Large intestine (tissue), 3 donors: ENCODE data around the gene KRT77. TPM values are rescaled to one million over a fixed set of nuclear protein-coding genes. Genes with fewer than 3 reads are reported as not detected.

ENCODE experiments used
- DNase-seq, 2 donors: peaks; one replicate each; pipeline versions ENCODE4 v3.0.0 to v3.0.0-alpha.2; 2013
- H3K27ac ChIP-seq: one replicate; pipeline ENCODE4 v1.5.1; 2013; ENCODE audit warnings: low read length
- H3K27me3 ChIP-seq: 2 replicates; pipeline ENCODE4 v1.6.1; 2013; ENCODE audit warnings: low read length; ENCODE audit not compliant: control insufficient read depth, insufficient read depth
- H3K36me3 ChIP-seq: 2 replicates; pipeline ENCODE4 v1.6.1; 2013; ENCODE audit warnings: low read length; ENCODE audit not compliant: control insufficient read depth, insufficient read depth
- H3K4me1 ChIP-seq: one replicate; pipeline ENCODE4 v1.6.1; 2013; ENCODE audit warnings: low read length; ENCODE audit not compliant: control insufficient read depth, insufficient read depth
- H3K4me3 ChIP-seq: one replicate; pipeline ENCODE4 v1.5.1; 2013; ENCODE audit warnings: low read length
- H3K9me3 ChIP-seq: one replicate; pipeline ENCODE4 v1.6.1; 2013; ENCODE audit warnings: mild to moderate bottlenecking, low read depth, low read length, moderate library complexity; ENCODE audit not compliant: control insufficient read depth
- WGBS: methylation state at CpG from one replicate; pipeline ENCODE4 v1.1.5; 2013; ENCODE audit warnings: low lambda C conversion rate; ENCODE audit not compliant: insufficient coverage; 5-methylcytosine and 5-hydroxymethylcytosine counted together
- polyA plus RNA-seq: library from polyadenylated mRNA; unstranded; fragments of 120-200 nt; gene quantifications from one replicate; pipeline ENCODE4 v1.2.1, GENCODE V29; 2013

The KRT77 gene
- polyA plus RNA-seq, 1 donor = 0.42 TPM

DNA sequence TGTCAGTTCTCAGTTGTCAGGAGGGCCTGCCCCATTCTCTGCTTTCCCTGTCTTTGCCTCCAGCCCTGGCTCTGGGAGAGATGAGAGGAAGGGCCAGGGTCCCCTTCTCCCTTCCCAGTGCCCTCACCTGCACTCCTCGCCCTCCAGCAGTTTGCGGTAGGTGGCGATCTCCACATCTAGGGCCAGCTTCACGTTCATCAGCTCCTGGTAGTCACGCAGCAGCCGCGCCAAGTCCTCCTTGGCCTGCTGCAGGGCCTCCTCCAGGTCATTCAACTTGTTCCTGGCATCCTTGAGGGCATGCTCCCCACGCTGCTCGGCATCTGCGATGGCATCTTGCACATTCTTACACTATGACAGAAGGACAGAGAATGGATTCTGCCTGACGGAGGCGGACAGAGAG lies 56.7 kb downstream of the KRT77 start:
- Histone ChIP-seq H3K4me1 (peaks cover 22% of the 10 kb centered on the region), H3K9me3 (peaks cover 4% of the 10 kb centered on the region), H3K36me3 (no peaks in the 10 kb centered on the region), H3K27ac (peak overlapping the region; percentile 76), H3K27me3 (peaks cover 4% of the 10 kb centered on the region), H3K4me3 (no peak overlapping the region)
- no peak for DNase-seq
- WGBS = no CpG with 5 or more reads among the region's 12 CpGs

DNA sequence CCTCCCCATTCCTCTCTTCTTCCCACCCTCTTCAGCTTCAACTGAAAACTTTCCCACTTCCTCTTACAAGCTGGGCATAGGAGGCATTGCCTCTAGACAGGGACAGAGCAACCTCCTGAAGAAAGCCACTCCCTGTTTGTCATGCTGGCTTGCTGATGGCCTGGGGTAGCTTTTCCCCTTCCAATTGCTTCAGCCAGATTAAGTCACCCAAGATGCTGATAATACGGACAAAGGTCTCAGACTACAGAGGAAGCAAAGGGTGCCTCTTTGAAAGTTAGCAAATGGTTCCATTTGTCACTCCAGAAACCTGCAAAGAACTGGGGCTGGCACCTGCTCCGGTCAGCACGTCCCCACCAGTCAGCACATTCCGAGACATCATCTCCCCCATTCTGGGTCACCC lies 57.3 kb downstream of the KRT77 start:
- peaks cover 4% of the 10 kb centered on the region for H3K27me3 ChIP-seq
- H3K9me3 ChIP-seq = peaks cover 3% of the 10 kb centered on the region
- H3K27ac ChIP-seq = peak overlapping the region; percentile 76
- 0% methylated on average over 1 of the region's 4 CpGs for WGBS
- no peaks in the 10 kb centered on the region for H3K36me3 ChIP-seq
- H3K4me3 ChIP-seq = no peak overlapping the region
- DNase-seq = peak; percentile 85 to 96
- H3K4me1 ChIP-seq = peaks cover 22% of the 10 kb centered on the region

DNA sequence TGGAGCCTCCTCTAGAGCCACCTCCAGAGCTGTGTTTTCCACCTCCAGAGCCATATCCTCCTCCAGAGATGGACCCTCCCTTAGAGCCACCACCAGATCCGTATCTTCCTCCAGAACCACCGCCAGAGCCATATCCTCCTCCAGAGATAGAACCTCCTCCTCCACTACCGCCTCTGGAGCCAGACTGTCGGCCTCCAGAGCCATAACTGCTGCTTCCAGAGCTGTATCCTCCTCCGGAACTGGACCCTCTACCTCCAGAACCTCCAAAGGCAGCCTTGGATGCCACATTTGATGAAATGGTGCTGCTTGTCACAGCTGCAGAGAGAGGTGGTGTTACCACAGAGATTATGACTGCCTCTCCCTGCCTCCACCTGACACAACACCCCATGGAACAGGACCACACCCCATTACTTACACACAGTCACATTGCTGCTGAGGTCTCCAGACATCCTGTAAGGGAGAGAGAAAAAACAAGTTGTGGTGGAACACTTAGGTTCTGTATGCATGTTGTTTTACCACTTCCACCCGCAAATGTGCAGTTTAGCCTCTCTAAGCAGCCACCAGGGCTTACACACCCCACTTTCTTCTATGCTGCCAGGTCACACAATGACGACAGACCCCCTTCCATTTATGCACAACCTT lies 58.1 kb downstream of the KRT77 start:
- no CpG with 5 or more reads among the region's 7 CpGs for WGBS
- Histone ChIP-seq H3K4me1 (peaks cover 22% of the 10 kb centered on the region), H3K9me3 (peaks cover 3% of the 10 kb centered on the region), H3K4me3 (no peak overlapping the region), H3K27me3 (peaks cover 4% of the 10 kb centered on the region), H3K36me3 (no peaks in the 10 kb centered on the region), H3K27ac (peak overlapping the region; percentile 76)
- peak; percentile 58 to 79 for DNase-seq

DNA sequence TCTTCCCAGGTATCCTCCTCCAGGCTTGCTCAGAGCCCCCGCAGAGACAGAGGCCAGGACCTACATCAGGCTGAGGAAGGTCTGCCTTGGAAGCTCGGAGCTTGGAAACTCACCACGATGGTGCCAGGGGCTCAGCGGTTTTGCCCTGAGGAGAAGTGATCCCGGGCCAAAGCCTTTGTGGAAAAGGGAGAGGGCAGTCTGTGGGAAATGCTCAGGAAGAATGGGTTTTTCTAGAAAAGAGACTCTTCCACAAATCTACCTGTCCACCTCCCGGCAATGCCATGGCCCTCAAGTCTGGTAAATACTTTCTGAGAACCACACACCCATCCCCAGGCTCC lies 59.3 kb downstream of the KRT77 start:
- Histone ChIP-seq H3K4me1 (peaks cover 22% of the 10 kb centered on the region), H3K36me3 (no peaks in the 10 kb centered on the region), H3K9me3 (peaks cover 3% of the 10 kb centered on the region), H3K4me3 (no peak overlapping the region), H3K27ac (no peak overlapping the region), H3K27me3 (peaks cover 6% of the 10 kb centered on the region)
- no CpG with 5 or more reads among the region's 6 CpGs for WGBS
- no peak for DNase-seq

DNA sequence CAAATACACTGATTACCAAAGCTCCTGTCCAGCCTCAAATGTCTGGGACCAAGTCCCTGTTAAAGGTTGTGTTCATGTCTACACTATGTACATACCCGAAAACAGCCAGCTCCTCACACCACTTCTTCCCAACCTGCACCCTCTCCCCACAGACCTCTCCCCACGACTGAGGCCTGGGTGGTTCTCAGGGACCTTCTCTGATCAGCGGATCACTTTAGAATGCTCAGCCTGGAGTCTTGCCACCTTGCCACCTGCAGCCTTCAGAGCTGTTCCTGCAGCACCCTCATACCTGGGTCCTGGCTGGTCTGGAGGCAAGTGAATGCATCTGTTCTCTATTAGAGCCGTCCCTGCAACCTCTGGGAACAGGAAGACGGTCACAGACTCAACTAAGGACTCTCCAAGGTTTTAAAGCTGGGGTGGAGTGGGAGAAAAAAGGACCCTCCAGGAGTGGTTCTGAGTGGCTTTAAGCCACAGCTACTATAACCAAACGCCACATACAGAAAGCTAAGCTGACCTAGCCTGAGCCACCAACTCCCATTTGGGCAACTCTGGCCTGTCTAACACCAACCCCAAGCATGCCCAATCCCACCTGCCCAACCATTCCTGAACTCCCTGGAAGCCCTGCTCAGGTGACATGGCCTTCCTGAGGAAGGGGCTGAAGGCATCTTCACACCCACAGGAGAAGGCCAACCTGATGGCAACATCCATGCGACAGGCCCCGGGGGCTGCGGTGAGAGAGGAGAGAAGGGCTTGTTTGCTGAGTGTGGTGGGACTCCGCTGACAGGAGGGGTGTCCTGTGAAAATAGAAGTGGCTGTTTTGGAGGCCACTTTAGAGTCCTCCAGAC lies 59.9 kb downstream of the KRT77 start:
- Histone ChIP-seq H3K27ac (no peak overlapping the region), H3K9me3 (peaks cover 3% of the 10 kb centered on the region), H3K4me1 (peaks cover 22% of the 10 kb centered on the region), H3K4me3 (no peak overlapping the region), H3K27me3 (peaks cover 6% of the 10 kb centered on the region), H3K36me3 (no peaks in the 10 kb centered on the region)
- DNase-seq = no peak
- no CpG with 5 or more reads among the region's 10 CpGs for WGBS

DNA sequence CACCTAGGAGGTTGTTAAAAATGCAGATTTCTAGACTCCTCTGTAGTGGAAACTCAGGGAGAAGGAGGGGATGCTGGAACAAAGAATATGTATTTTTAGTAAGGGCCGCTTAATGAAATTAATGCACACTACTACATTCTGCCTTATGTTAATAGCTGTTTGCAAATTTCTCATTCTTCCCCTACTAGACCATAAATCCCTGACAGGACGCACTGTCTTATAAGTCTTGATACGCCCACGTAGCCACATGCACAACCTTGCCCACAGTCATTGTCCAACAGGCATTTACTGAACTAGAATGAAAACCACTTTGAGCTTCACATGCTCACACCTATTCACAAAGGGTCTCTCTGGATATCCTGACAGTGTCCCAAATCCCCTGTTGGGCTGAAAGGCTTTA lies 61.9 kb downstream of the KRT77 start:
- no peak overlapping the region for H3K4me3 ChIP-seq
- H3K27ac ChIP-seq = no peak overlapping the region
- H3K4me1 ChIP-seq = peaks cover 17% of the 10 kb centered on the region
- no peak for DNase-seq
- no CpG with 5 or more reads among the region's 4 CpGs for WGBS
- H3K9me3 ChIP-seq = peaks cover 3% of the 10 kb centered on the region
- peaks cover 6% of the 10 kb centered on the region for H3K27me3 ChIP-seq
- H3K36me3 ChIP-seq = no peaks in the 10 kb centered on the region

Other genes starting within 250 kb of the KRT77 start
- gene KRT6C, start 229.7 kb downstream of the KRT77 start, polyA plus RNA-seq = not detected
- gene KRT6A, start 210.3 kb downstream of the KRT77 start, polyA plus RNA-seq = 0.01 TPM
- gene KRT5, start 183.1 kb downstream of the KRT77 start, polyA plus RNA-seq = 1.8 TPM
- gene KRT71, start 150.4 kb downstream of the KRT77 start, polyA plus RNA-seq = 0.04 TPM
- gene KRT74, start 129.7 kb downstream of the KRT77 start, polyA plus RNA-seq = not detected
- gene KRT72, start 102.1 kb downstream of the KRT77 start, polyA plus RNA-seq = 2.0 TPM
- gene KRT73, start 85.0 kb downstream of the KRT77 start, polyA plus RNA-seq = 0.97 TPM
- gene KRT2, start 51.3 kb downstream of the KRT77 start, polyA plus RNA-seq = 0.54 TPM
- gene KRT1, start 23.1 kb downstream of the KRT77 start, polyA plus RNA-seq = 0.51 TPM
- not detected for gene KRT76, start 73.8 kb upstream of the KRT77 start, polyA plus RNA-seq
- not detected for gene KRT3, start 92.6 kb upstream of the KRT77 start, polyA plus RNA-seq
- gene KRT4, start 110.6 kb upstream of the KRT77 start, polyA plus RNA-seq = not detected
- not detected for gene KRT79, start 130.8 kb upstream of the KRT77 start, polyA plus RNA-seq
- not detected for gene KRT78, start 145.5 kb upstream of the KRT77 start, polyA plus RNA-seq
- gene KRT8, start 201.6 kb upstream of the KRT77 start, polyA plus RNA-seq = 1,338 TPM
- 903 TPM for gene KRT18, start 245.6 kb upstream of the KRT77 start, polyA plus RNA-seq